SK-N-SH treated with all-trans-retinoic acid at 6 μM for 48 hours (cell line): Measurements from ENCODE around the gene RRP36.

Experiments used
- ESRRG ChIP-seq: fragments of 250-450 bp; sonication (Bioruptor Pico); IDR thresholded peaks from 2 replicates; pipeline ENCODE4 v1.6.1; 2021; ENCODE audit warnings: mild to moderate bottlenecking
- ISL1 ChIP-seq: fragments of 250-450 bp; sonication (Bioruptor Pico); IDR thresholded peaks from 2 replicates; pipeline ENCODE4 v2.1.2; 2022; ENCODE audit warnings: mild to moderate bottlenecking, moderate library complexity
- OSR1 ChIP-seq: fragments of 250-450 bp; sonication (Bioruptor Pico); IDR thresholded peaks from 2 replicates; pipeline ENCODE4 v1.8.0; 2022; ENCODE audit warnings: moderate library complexity, mild to moderate bottlenecking, inconsistent platforms
- PPARA ChIP-seq: fragments of 250-450 bp; sonication (Bioruptor Pico); IDR thresholded peaks from 2 replicates; pipeline ENCODE4 v1.5.0; 2020; ENCODE audit warnings: mild to moderate bottlenecking, borderline replicate concordance
- TOX ChIP-seq: fragments of 250-450 bp; sonication (Bioruptor Pico); IDR thresholded peaks from 2 replicates; pipeline ENCODE4 v1.8.0; 2021; ENCODE audit warnings: mild to moderate bottlenecking, moderate library complexity, borderline replicate concordance

DNA sequence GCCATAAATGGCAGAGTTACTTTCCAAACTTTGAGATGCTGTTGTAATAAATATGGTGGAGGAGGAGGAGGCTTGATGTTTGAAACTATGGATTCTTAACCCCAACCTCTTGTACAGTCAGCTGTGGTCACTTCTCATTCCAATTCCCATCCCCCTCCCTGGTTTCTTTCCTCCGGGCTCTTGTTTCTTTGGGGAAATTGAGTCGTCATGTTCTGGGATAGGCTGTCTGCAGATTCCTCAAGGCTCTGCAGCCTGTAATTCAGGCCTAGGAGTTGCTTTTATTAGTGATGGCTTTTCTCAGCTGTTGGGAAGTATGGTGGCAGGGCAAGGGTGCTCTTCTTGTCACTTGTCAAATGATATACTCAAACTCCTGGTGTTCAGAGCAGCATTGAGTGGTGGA lies 57.3 kb downstream of the RRP36 start:
- TF ChIP-seq ESRRG (CRISPR knock-in tag), result no peak
- no peak for TF ChIP-seq TOX (CRISPR knock-in tag)
- no peak for TF ChIP-seq OSR1
- no peak for TF ChIP-seq PPARA (CRISPR knock-in tag)
- TF ChIP-seq ISL1 (CRISPR knock-in tag), result no peak
